Fibroblast of skin of right biceps (primary cell): ENCODE measurements around the gene TRDN.
"Not testable (repeated sequence)": the region's sequence is repeated elsewhere in the genome, so short reads cannot be mapped to it uniquely, and the experiment has no call there.

Experiments
- DNase-seq: peaks from one replicate; pipeline ENCODE4 v3.0.0-alpha.2; 2013

Gene TRDN

GRCh38 chr6:123489589-123489988, 147.2 kb downstream of the TRDN start:
- no peak for DNase-seq

DNA sequence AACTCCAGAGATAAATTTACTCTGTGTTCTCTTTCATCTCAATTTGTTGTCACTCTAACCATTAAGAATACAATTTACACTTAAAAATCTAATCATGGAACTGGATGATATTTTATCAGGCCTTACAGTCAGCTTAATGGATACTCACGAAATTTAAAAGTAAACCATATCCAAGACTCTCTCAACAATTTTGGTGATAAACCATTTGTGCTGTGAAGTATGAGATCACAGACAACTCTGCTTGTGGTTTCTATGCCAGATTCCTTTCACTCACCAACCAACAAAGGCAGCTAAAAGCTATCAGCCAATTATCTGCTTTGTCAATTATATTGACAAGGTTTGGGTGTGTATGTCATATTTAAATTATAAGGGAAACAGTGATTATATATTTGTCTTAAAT, 155.8 kb downstream of the TRDN start:
- DNase-seq: no peak

- not testable (repeated sequence) for DNase-seq
Observed at GRCh38 chr6:123472025-123472702, 164.6 kb downstream of the TRDN start.

GRCh38 chr6:123467392-123467791, 169.4 kb downstream of the TRDN start:
- no peak for DNase-seq

GRCh38 chr6:123462152-123462551, 174.6 kb downstream of the TRDN start:
- DNase-seq: no peak

- DNase-seq: no peak
Observed at GRCh38 chr6:123458218-123458617, 178.5 kb downstream of the TRDN start.

GRCh38 chr6:123456836-123457235, 179.9 kb downstream of the TRDN start:
- no peak for DNase-seq

DNA sequence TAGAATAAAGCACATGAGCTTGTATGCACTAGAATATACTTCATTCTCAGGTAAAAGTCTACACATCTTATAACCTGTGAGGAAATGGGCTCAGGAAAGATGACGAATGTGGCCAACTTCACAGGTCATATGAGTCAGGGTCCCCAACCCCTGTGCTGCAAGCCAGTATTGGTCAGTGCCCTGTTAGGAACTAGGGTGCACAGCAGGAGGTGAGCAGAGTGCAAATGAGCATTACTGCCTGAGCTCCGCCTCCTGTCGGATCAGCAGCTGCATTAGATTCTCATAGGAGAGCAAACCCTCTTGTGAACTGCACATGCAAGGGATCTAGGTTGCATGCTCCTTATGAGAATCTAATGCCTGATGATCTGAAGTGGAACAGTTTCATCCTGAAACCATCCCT, 182.3 kb downstream of the TRDN start:
- DNase-seq: no peak

- DNase-seq: not testable (repeated sequence)
Observed at GRCh38 chr6:123453071-123453470, 183.7 kb downstream of the TRDN start.

GRCh38 chr6:123448306-123448884, 188.4 kb downstream of the TRDN start:
- DNase-seq: no peak

DNA sequence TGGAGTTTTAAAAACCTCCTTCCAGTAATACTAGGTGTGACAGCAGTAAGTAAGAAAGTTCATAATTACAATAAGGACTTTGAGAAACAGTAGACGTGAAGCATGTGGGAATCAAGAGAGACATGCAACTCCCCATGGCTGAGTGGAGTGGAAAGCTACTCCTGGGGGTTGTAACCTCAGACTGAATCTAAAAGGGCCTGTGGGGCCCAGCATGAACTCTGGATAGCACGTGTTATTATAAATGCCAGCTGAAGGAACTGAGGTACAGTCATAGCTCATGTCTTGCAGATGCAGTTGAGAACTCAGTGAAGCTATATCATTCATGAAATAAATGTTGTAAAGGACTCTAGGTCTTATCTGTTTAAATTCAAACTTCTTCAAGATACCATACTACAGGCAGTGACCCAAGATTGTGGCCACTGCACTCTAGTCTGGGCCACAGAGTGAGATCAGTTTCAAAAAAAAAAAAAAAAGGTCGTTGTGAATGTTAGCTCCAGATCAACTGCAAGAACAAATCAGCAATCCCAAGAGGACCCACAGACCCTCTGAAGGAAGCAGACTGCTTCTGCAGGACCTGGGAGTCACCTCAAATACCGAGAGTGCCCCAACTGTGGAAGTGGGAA, 189.3 kb downstream of the TRDN start:
- DNase-seq: no peak

GRCh38 chr6:123439371-123439770, 197.4 kb downstream of the TRDN start:
- DNase-seq: no peak

DNA sequence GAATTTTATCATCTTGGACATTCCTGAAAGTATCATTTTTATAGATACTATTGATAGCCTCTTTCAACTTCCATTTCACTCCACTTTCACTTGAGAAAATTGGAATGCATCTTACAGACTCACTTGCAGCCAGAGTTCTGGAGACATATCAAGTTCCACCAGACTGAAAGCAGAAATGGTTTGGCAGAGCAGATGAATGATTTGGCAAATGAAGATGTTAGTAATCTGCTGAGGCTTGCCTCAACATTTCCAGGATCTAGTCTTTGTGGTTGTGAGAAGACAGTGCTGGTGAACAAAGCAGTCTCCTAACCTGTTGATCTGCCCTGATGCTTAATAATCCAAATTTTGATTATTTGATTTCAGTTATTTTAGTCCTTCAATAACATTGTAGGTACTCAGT, 202.6 kb downstream of the TRDN start:
- no peak for DNase-seq

- no peak for DNase-seq
Observed at GRCh38 chr6:123430970-123431369, 205.8 kb downstream of the TRDN start.

DNA sequence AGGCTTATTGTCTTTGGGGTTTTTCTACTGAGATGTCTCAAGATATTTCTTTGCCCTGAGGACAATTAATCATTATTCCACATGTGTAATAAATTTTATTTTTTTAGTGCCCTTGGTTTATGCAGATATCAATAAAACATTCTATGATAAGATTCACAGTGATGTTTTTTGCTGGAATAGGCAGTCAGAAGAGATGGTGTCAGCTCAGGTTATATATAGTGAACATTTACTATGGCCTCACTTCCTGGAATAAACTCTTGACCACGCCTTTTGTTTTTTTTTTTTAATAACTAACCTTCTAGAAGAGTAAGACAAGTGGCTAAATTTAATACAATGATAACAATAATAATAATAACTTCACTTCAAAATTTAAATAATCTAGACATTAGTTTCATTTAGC, 209.7 kb downstream of the TRDN start:
- no peak for DNase-seq

GRCh38 chr6:123423130-123423529, 213.6 kb downstream of the TRDN start:
- no peak for DNase-seq

DNA sequence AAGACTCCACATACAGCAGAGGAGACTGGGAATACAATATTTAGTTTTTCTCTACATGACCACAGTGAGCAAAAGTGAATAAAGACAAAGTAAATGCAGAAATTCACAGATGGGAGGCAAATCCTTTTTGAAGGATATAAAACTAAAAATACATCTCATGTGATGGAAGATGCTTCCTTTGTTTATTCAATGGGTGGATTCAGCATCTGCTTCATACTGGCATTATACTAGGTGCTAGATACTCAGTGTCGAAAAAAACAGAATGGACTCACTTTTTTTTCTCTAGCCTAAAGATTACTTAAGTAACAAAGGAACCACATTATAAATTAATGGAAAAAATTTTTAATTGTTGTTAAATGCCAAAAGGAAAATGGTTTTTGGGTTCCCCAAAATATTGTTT, 216.2 kb downstream of the TRDN start:
- DNase-seq: no peak

- no peak for DNase-seq
Observed at GRCh38 chr6:123418071-123418470, 218.7 kb downstream of the TRDN start.

GRCh38 chr6:123417535-123417934, 219.2 kb downstream of the TRDN start:
- DNase-seq: no peak

GRCh38 chr6:123415844-123416468, 220.8 kb downstream of the TRDN start:
- peak; percentile 38 for DNase-seq

DNA sequence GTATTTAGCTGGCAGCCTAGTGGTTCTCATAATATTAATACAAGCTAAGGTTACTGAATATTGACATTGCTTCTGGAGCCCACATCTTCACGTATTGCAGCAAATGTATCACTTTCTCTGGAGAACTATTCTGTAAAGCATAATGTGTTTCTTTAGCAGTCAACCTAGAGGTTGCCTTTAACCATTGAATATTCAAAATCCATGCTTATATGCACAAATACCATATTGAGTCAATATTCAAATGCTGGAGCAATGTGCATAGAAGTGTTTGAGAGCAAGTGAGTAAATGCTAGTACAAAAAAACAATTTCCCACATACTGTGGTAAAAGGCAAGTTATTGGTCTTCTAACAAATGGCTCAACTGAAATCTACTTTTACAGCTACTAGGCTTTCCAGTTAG, 231.8 kb downstream of the TRDN start:
- DNase-seq: no peak

DNA sequence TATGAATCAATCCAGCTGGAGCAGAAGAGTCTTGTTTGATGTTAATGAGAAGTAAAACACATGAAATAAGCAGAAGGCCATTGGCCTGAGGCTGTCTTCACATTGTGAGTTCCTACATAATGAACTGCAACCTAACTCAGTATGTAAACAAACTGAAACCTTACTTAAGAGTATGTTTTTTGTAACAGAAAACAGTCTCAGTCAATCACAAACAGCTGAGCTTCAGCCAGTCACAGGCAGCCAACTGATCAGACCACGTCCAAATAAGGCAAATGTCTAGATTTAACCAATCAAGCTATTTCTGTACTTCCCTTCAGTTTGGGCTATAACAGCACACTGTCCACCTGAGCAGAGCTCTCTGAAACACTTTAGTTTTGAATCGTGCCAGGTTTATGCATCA, 234.7 kb downstream of the TRDN start:
- DNase-seq: no peak

DNA sequence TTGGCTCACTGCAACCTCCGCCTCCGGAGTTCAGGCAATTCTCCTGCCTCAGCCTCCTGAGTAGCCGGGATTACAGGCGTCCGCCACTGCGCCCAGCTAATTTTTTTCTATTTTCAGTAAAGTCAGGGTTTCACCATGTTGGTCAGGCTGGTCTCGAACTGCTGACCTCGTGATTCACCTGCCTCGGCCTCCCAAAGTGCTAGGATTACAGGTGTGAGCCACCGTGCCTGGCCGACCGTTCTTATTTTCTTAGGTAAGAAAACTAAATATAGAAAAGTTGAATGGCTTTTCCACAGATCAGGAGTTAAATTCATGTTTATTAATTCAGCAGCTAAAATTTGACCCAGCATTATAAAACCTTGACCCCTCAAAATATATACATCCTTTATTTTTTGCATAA, 238.7 kb downstream of the TRDN start:
- no peak for DNase-seq

GRCh38 chr6:123393331-123393730, 243.4 kb downstream of the TRDN start:
- DNase-seq: peak; percentile 2
